Activated effector memory CD4-positive, alpha-beta T cell treated with Interleukin-2 at 50 U/mL for 16 hours (primary cell): ENCODE measurements around the gene FBN1.

Experiments used
- DNase-seq: peaks from one replicate; pipeline ENCODE4 v3.0.0-alpha.2; 2020

Gene FBN1

DNA sequence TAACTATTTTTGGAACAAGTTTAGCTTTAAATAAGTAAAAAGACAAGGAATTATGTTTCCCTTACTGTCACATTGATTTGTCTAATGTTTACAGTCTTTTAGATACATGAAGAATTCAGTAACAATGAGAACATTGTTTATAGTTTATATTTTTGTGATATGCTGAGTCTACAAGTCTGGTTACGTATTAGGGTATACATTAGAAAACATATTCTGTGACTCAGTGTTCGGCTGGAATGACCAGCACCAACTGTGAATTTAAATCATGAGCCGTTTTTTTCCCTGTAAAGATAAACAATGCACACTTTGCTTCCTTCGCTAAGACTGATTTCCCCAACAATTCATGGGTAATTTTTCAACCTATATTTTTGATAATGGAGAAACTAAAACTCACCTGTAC is 182.8 kb downstream of the FBN1 start:
- no peak for DNase-seq

DNA sequence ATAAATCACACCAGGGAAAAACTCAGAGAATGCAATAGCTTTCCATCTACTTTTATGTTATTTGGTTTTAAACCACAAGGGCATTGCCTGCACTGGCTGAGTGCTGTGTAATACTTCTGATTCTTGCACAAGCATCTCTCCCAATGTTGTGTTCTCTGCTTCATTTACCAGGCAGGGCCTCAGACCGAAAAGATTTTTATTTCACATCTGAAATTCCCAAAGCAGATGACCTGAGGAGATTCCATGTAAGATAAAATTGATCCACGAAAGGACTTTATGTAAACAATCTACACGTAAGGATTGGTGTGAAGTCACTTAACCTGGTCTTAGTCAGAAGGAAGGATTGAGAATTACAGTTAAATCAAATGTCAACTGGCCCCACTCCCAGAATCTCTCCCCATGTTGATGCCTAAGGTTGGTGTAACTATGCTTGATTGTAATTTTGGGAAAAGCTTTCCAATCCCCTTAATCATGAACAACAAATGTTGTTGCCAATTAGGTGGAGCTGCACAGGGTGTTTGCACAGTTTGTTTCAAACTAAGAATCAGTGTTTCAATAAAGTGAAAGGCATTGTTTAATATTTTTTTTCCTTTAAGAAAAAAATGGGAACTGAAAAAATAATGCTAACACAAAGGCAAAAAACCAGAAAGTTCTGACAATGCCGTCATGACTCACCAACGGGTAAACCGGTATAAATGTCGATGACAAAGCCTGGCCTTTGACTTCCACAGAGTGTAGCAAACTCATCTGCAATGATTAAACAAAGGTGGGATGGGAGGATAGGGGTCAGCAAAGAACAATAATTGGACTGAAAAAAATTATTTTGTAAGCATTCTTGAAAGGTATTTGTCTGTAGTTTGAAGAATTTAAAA is 185.7 kb downstream of the FBN1 start:
- DNase-seq, result no peak

DNA sequence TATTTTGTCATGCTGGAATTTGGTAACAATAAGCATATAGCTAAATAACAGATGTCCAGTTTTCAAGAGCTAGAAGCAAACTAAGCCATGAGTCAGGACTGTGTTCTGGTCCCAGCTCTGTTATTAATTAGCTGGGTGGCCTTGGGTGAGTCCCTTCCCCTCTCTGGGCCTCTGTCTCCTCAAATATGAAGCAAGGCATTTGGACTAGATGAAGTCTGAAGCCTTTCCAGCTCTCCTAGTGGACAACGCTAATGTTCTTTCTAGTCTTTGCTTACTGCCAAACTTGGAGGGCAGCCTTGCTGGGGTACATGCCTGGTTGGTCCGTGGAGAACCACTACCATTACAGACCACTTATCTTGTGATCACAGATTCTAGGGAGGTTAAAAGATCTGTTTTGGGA is 186.6 kb downstream of the FBN1 start:
- no peak for DNase-seq

DNA sequence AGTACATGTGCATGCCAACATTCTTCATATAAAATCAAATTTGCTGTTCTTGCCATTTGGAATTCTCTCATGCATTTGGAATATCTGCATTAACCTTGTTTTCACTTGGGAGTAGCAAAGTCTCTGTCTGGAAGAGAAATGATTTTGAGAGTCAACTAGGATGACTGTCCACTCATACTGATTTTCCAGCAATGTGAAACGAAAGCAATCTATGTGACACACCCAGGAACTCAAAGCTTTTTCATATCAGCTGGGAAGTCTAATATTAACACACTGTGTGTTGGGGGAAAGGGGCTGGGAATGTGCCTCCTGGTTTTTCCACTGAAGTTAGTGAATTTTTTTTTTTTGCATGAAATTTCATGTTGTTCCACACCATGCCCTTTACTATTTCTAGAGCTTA is 189.4 kb downstream of the FBN1 start:
- no peak for DNase-seq

DNA sequence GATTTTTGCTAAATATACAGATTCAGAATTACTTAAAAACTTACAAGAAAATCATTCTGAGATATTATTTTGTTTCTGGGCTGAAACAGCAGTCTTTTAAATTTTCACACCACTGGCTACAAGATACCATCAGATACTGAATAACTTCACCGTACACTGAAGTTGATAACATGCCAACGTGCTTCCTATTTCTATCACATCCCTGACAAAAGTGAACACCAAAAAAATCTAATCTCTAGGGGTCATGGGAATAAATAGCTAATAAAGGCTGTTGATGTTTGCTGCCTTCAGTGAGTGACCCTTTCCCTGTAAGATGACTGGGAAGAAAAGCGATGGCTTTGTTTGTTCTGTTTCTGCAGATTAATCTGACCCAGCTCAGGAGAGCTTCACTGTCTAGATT is 193.8 kb downstream of the FBN1 start:
- DNase-seq, result no peak

DNA sequence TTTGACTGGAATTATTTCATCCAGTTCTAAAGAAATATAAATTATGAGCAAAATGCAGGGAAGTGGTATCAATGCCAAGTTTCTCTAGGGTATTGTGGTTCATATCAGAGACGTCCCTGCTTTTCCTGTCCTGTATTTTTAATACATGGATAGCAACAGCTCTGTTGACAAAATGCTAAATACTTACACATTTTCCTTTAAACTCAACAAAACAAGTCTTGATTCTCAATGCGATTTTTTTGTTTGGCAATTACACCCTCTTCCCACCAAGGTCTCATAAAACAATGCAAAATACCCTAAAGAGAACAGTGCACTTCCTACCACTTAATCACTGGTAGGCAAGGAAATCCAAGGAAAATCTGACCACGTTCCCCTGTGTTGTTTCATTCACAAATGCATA is 194.3 kb downstream of the FBN1 start:
- DNase-seq, result no peak

DNA sequence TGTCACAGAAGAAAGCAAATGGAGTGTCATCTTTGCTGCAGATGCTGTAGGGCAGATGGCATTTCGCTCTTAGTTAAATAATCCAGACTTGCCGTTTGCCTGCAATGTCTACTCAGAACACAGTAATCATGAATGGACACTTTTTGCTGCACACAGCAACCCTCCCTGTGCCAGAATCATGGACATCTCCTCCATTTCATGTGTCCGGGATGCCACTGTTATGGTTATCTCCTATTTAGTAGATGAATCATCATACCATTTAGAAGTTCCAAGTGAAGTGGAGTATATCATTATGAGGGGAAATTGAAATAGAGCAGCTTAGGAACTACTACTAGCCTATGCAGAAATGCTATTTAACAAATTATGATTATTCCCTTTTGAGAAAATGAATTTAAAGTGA is 195.8 kb downstream of the FBN1 start:
- DNase-seq, result no peak

DNA sequence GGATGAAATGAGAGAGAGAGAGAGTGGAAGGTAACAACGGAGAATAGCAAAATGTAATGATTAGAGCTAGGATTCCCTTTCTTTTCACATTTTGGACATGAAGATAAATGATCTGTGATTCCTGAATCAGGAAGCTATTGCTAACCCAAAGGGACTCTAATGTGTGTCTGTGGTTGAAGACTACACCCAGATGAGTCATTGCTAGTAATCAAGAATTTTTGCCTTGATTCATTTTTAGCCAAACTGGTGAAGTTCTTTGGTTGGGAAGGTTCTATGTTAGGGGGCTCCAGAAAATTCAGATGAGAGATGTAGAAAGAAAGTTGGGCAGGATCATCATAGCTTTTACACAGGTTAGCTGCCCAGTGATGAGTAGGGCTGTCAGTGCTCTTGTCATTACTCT is 197.9 kb downstream of the FBN1 start:
- DNase-seq, result no peak

DNA sequence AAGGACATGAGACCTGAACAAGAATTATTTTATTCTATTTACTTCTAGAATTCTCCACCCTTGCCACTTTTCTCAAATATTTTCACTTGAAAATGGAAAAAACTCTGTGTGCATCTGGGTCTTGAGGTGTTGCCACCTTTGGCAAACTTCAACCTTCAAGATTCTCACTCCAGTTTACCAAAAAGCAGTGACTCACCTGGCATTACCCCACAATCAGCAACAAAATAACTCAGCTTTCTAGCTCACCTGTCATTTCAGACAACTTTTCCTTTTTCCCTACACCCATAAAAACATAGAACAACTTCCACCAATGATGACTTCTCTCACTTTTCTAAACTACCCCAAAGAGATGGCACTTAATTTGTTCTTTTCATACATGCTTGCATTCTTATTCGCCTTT is 198.5 kb downstream of the FBN1 start:
- DNase-seq, result no peak

DNA sequence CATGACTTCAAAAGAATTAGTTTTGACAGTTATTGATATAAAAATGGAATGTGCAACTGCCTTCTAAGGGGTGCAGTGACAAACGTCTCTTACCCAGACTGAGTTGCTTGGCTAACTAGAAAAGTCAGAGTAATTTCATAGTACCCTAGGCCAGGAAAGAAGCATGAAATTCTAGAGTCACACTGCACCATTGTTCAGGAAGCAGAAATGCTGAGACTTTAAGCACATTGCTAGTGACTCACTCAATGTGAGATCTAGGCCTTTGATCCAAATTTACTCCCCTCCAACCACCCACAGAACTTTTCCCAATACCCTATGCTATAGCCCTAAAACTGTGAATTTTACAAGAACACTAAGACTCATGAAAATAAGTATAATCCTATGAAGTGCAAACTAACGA is 203.5 kb downstream of the FBN1 start:
- no peak for DNase-seq

DNA sequence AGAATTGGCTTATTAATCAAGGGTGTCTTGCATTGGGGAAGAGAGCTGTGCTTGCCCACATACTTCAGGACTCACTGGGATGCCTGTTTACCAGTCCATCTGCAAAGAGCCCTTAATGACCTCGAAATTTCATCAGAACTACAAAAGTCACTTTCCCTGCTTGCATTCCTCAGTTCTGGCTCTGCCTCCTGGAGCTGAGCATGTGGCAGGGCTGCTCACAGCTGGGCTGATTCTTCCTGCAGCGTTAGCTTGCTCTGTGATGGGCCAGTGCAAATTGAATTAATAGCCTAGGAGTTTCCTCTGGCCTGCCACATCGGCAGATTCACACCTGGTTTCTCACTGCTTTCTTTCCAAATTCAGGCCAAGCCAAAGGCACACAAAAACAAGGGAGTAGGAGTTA is 205.4 kb downstream of the FBN1 start:
- DNase-seq, result no peak

DNA sequence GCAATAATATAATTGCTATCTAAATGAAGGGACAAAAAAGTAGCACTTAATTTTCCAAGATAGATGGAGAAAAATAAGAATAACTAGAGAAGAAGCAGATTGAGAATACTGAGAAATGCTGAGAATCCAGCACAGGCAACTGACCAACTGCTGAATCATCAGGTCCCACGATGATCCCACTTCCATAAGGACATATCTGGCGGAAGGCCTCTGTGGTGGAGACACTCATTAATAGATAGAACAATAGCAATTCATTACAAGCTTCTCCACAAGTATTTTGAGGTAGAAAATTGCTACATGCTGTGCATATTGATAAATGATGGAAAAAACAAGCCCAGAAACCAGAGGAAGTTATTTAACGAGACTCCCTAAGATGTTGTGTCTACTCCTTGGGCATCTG is 208.3 kb downstream of the FBN1 start:
- DNase-seq, result no peak

DNA sequence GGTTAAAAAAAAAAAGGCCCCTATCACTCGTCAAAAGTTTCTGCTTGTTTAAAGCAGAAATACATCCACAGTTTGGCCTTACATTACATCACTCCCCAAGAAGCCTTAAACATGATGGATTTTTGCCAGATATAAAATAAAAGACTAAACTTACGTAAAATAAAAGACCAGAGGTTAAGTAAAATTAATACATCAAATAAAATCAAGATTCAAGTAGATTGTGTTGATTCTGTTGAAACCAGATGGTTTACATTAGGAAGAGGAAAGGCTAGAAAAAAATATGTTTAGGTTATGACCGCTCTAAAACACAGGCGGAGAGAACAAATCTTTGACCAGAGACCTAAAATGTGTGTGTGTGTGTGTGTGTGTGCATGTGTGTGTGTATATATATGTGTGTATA is 210.2 kb downstream of the FBN1 start:
- no peak for DNase-seq

DNA sequence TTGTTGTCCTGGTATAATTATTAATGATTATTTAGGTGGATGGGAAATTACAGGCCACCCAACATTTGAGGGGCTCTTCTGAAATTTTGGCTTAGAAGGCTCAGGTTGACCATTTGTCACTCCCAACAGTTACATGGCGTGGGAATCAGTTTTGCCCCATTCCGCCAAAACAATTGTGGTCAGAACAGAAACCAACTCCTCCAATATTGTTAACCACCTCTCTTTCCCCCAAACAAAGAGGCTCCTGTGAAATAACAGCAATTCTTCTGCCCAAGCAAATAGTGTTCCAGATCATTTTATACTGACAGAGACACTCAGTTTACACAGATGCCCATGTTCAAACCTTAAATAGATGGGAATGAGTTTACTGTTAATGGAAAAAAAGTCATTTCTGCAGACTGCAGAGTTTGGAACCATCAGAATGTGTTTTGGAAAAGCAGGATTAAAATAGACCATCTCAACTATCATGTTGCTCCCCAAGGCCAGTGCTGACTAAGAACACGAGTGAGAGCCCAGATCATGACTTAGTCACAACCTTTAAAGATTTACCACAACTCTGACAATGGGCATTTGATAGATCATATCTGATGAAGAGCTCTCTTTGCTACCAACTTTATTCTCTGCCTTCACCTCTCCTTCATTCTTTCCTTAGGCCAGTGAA is 212.2 kb downstream of the FBN1 start:
- no peak for DNase-seq

DNA sequence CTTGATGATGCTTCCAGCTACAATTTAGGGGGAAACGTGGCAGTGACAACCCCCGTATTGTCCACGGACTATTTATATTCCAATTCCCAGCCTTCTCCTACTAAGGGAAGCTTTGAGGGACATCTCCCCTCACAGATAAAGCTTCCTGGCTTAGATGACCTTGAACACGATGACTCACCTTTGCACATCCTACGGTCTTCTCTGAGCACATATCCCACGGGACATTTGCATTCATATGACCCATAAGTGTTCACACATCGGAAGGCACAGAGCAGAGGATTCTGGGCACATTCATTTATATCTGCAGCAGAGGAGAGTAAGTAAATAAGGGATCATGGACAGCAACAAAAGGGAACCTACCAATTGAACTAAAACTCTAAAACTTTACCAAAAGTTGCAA is 212.8 kb downstream of the FBN1 start:
- DNase-seq, result no peak

DNA sequence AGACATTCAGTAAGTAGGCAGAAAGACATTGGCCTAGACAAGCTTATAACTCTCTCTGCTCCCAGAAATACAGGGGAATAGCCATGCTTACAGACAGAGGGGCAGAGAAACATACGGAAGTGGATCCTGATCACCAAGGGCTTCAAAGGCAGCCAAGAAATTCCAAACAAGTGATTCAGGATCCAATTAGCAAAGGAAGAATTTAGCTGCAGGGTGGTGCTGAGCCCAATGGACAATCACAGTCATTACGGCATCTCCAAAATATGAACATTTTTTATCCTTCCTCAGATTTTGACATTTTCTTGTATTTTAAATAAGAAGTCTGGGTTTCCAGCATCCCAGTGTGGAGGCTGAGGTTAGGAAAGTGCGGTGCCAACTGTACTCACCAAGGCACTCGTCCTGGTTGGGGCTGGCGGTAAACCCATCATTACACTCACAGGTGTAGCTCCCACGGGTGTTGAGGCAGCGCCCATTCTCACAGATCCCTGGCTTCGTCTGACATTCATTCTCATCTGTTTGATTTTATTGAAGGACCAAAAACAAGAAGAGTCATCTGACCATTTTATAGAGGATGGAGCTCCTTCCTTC is 217.5 kb downstream of the FBN1 start:
- no peak for DNase-seq

DNA sequence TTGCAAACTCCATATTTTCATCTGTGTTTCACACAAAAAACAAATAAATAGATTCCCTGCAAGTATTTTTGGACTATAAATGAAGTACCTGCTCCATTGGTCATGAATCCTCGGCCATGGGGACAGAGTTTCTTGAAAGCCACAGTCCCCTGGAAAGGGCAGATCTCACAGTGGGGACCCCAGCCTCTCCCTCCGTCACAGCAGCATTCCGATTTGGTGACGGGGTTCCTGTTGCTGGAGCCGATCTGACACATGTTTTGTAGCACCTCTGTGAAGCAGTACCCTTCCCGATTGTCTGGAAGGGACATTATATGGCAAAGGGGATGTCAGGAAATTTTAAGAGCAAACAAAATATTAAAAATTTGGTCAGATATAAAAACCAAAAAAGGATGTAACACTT is 218.0 kb downstream of the FBN1 start:
- no peak for DNase-seq

DNA sequence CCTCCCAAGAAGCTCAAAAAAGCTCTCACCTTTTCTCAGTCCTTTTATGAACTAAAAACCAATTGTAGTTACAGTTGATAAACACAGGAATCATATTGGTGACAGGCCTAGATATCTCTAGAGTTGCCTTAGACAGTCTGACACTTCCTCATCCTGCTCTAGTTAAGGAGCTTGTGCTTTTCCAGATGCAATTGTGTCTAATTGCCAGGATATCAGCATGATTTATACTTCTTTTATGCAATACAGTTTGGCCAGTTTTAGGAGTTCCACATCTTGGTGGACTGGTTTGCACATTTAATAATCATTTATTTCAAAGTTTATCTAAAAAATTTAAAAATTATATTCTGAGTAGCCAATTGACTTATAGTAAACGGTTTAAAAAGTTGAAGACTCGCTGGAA is 218.6 kb downstream of the FBN1 start:
- DNase-seq, result no peak

DNA sequence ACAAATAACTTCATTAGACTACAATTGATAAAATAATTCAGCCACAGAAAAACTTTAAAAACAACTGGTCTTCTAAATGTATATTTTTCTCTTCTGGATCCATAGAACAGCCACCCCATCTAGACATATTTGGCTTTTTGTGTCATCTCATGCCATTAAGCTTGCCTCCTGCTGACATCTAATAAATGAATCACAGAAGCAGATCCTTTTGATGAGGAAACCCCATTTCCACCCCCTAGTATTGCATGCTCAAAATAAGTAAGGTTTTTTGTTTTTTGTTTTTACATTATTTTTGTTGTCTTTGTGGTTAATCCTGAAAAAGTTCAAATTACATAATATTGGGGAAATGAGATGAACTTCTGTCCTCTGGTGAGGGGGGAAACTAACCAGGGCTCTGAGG is 219.5 kb downstream of the FBN1 start:
- DNase-seq, result no peak

DNA sequence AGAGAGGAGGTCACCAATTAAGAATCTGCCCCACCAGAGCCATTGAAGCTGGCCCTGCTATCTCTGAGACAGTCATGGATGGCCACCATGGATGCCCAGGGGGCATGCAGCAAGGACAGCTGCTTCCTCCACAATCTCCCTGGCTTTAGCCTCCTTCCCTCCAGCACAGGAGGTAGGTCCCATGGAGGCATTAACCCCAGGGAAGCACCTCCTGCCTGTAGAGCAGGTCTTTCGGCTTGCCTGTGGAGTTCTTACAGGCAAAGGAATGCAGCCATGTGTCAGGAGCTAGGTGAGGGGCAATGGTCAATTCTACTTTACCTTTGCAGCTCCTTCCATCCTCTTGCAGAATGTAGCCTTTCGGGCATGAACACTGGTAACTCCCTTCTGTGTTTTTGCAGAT is 220.5 kb downstream of the FBN1 start:
- no peak for DNase-seq

DNA sequence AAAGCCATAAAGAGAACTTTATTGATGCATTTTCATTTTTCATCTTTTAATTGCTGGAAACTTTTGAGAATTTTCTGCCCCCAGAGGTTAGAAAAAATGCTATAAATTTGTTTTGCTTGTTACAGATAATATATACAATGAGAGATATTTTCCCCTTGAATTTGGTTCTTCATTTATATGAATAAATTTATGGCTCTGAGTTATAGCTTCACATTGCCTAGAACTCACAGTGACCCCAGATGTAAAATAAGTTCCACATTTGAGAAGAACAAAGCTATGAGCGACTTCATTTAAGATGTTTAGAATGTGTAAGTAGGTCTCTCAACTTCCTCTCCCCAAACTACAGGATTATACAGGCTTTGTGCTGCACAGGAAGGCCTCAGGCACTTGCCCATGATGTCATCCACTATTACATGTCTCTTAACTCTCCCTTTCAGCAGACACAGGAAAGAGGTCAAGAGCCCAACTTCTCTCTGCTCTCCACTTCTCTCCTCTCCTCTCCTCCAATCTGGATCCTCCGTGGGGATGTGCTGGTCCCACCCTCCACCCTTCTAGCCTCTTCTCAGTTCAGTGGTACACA is 221.5 kb downstream of the FBN1 start:
- DNase-seq, result no peak

DNA sequence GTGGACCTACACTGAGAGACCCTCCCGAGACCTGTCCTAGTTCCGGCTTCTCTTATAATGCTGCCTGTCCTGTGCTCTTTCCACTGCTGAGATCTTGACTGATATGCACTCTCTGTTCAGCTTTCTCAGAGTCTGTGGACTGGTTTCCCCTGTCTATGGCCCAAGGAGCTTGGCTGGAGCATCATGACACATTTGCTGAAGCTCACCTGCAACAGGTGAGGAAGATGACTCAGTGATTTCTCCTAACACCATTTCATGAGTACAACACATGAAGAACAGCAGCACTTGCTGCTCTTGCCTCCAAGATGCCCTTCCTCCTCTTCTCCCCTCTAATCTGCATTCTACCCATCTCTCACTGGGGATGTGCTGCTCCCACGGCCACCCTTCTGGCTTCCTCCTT is 222.2 kb downstream of the FBN1 start:
- DNase-seq, result no peak

DNA sequence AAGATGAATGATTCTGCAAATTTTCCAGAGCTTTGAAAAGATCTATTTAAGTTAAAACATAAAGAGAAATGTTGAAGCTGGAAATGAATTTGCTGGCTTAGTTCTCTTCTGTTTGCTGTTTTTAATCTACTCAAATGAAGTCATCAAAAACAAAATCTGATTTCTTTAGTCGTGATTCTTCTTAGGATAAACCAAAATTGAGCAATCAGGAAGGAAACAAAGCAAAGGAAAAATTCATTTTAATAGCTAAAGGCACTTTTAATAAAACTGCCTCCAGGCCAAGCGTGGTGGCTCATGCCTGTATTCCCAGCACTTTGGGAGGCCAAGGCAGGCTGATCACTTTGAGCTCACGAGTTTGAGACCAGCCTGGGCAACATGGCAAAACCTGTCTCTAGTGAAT is 223.1 kb downstream of the FBN1 start:
- DNase-seq, result no peak

DNA sequence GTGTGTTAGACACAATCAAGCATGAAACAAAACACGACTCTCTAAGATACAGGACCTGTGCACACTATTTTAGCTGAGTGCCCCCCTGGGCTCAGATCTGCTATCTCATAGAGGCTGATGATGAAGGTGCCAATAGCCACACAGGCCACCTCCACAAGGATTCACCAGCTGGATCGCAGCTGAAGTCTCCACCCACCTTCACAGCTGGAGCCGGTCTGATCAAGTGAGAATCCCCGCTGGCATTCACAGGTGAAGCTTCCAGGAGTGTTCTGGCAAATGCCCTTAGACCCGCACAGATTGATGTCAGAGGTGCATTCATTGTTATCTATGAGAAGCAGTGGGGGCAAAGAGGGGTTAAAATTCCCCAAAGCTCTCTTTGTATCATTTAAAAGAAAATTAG is 224.1 kb downstream of the FBN1 start:
- no peak for DNase-seq
